SK-N-MC (cell line): ENCODE measurements around the gene EVC2.

Source experiments
- EZH2 ChIP-seq: fragments of 200-600 bp; sonication (generic); IDR thresholded peaks from one replicate; pipeline ENCODE4 v1.6.1; 2017; ENCODE audit warnings: antibody characterized with exemption
- FOXP2 ChIP-seq: optimal IDR thresholded peaks from 2 replicates; pipeline ENCODE3; 2011; ENCODE audit warnings: mild to moderate bottlenecking, moderate library complexity; ENCODE audit not compliant: insufficient read depth; ENCODE audit errors: extremely low read length, control extremely low read depth
- POLR2AphosphoS5 ChIP-seq: IDR thresholded peaks from 2 replicates; pipeline ENCODE4 v1.6.1; 2012; ENCODE audit warnings: mild to moderate bottlenecking, low read depth, low read length, borderline replicate concordance

GRCh38 chr4:5568336-5568735 lies 140.0 kb downstream of the EVC2 start:
- no peak for TF ChIP-seq POLR2AphosphoS5
- no peak for TF ChIP-seq EZH2
- no peak for TF ChIP-seq FOXP2
